Mononuclear cell (primary cell): Measurements from ENCODE around the gene TANGO2. TPM values are rescaled to one million over a fixed set of nuclear protein-coding genes. Genes with fewer than 3 reads are reported as not detected.
A peak's percentile ranks its signal among the peaks of the same experiment; 100 is the strongest.

Experiments
- H3K27me3 ChIP-seq: 2 replicates; pipeline ENCODE4 v1.6.0; 2011; ENCODE audit warnings: low read length, control low read depth; ENCODE audit not compliant: insufficient read depth
- H3K4me1 ChIP-seq: 2 replicates; pipeline ENCODE4 v1.5.1; 2011; ENCODE audit warnings: mild to moderate bottlenecking, low read length, control low read depth; ENCODE audit not compliant: insufficient read depth
- H3K4me3 ChIP-seq: 2 replicates; pipeline ENCODE4 v1.5.1; 2011; ENCODE audit warnings: mild to moderate bottlenecking, low read length, moderate library complexity
- H3K9me3 ChIP-seq: 2 replicates; pipeline ENCODE4 v1.5.1; 2011; ENCODE audit warnings: low read depth, mild to moderate bottlenecking, control low read depth, low read length
- total RNA-seq: library from RNA; depleted of rRNA; stranded (reverse); fragments of >200 nt; gene quantifications from one replicate; pipeline ENCODE4 v1.2.3, GENCODE V29; 2012

TANGO2 gene
- total RNA-seq, 1 donor, result 20.1 TPM

DNA sequence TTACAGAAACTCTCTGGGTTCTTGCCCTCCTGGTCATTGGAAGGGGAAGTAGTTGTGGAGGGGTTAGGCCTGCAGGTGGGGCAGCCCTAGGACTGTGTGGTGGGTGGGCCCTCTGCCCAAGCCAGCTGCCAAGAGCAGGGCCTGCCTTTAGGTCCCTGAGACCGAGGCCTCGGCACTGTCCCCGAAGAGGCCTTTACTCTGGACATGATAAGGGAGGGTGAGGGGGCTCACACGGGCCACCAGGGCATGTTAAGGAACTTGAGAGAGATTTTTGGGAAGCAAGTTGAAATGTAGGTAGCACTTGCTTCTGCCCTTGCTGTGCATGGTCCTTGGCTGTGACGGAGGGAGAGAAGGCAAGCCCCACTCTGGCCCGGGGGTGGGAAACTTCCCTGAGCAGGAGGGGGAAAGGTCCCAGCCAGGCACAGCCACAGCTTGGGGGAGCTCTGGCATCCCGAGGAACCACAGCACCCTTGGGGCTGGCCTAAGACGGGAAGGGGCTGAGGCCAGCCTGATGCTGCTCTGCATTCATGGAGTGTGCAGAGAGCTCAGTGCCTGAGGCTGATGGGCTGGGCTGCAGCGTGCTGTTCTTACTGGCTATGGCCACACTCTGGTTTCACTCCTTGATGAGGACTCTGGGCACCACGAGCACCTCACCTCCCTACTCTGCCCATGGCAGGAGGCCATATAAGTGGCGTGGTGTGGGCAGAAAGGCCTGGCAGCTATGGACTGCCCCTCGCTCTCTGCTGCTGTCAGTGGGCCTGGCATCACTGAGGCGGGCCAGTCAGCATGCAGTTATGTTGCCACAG is 87.2 kb downstream of the TANGO2 start:
- Histone ChIP-seq H3K4me1 (peaks cover 6% of the 10 kb centered on the region), H3K9me3 (no peaks in the 10 kb centered on the region), H3K4me3 (no peak overlapping the region), H3K27me3 (no peaks in the 10 kb centered on the region)

DNA sequence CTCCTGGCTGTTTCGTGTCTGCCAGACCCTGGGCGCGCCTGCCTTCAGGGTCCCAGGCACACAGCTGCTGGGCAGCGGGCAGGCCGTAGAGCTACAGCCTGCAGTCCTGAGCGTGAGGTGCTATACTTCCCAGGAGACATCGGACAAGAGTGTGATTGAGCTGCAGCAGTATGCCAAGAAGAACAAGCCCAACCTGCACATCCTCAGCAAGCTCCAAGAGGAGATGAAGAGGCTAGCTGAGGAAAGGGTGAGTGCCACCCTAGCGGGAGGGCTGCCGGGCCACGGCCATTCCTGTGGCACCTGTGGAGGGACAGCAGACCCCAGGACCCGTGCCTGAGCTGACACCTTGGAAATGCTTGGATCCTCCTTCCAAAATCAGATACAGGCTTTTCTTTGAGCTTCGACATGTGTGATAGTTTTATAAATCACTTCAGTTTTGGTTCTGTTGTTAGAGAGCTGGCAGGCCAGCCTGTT is 87.9 kb downstream of the TANGO2 start:
- H3K27me3 ChIP-seq, result no peaks in the 10 kb centered on the region
- H3K9me3 ChIP-seq, result no peaks in the 10 kb centered on the region
- H3K4me3 ChIP-seq, result no peak overlapping the region
- H3K4me1 ChIP-seq, result peaks cover 6% of the 10 kb centered on the region

DNA sequence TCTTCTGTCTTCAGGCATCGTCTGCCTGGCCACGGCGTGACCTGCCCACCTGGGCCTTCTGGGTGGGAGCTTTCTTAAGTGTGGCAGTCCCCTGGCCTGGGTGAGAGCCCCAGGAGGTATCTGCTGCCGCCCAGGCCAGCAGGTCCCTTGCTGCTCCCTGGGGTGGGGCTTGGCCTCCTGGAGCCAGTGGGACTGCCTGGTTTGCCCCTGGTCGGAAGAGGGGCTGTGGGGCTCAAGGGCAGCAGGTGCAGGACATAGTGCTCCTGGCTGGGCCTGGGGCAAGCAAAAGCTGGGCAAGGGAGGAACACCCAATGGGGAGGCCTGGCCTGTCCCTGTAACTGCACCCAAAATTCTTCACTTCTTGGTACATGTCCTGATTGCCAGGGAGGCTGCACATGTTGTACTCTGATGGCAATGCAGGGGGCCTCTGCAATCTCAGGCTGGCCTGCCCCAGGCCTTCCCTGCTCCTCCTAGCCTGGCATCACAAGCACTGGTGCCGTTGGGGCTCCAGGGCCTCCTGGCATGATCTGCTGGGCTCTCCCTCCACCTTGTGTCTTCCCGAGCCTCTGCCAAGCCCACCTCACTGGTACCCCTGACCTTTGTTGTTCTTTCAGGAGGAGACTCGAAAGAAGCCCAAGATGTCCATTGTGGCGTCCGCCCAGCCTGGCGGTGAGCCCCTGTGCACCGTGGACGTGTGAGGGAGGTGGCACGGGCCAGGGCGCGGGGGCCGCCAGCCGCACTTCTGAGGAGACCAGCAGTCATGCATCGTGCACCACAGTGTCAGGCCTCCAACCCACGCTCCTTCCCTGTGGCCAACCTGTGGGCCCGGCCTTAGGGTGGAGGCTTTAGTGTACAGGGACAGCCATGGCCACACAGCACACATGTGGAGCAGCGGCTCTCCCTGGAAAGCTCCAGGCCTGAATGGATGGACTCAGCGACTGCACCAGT is 88.8 kb downstream of the TANGO2 start:
- Histone ChIP-seq H3K9me3 (no peaks in the 10 kb centered on the region), H3K4me1 (peaks cover 6% of the 10 kb centered on the region), H3K4me3 (no peak overlapping the region), H3K27me3 (no peaks in the 10 kb centered on the region)

DNA sequence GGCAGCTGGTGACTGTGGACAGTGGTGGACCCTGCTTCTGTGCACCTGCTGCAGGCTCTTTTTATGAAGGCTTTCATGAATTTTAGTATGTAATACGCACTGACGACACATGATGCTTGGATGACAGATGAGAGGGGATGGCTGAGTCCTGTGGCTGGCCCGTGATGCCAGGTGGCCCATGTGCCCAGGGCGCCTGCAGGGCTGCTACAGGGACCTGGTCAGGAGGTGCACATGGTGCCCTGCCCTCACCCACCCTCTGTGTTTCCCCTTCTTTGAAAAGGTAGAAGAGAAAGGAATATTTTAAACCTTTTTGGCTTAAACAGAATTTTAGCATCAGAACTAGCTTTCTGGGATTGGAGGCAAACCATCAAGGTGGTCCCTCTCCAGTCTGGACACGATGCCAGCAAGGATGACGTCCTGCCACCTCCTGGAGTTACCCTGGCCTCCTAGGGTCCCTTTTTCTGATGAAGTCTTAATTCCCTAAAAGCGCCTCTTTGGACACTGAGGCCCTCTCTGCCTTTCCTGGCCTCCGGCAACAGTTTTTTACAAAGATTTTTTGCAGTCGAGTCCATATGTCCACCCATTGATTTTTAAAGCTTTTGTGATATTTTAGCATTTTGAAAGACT is 89.6 kb downstream of the TANGO2 start:
- Histone ChIP-seq H3K4me1 (peaks cover 10% of the 10 kb centered on the region), H3K27me3 (no peaks in the 10 kb centered on the region), H3K4me3 (no peak overlapping the region), H3K9me3 (no peaks in the 10 kb centered on the region)

DNA sequence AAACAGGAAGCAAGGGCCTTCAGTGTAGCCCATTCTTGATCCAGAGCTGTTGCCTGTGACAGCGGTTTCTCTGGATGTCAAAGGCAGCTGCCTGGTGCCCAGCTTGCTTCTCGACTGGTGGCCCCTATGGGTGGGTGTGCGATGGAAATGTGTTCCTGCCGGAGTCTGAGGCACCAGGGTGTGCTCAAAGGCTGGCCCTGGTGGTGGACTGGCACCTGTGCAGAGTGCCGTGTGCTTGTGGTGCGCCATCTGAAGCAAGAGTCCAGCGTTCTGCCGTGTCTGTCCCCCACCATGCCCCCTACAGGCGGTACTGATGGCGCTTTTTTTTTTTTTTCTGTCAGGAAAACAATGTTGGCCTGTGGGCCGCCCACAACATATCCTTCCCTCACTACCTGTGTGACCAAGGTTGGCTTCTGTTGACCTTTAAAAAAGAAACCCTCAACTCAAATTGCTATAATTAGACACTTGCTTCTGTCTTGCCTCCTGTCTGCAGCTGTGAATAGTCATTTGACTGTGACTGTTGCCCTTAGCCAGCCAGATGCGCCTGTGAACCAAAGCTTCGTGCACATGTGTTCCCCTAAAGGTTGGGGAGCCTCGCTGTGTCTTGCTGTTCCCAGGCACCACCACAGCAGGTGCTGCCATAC is 90.3 kb downstream of the TANGO2 start:
- Histone ChIP-seq H3K4me1 (peaks cover 17% of the 10 kb centered on the region), H3K4me3 (no peak overlapping the region), H3K9me3 (no peaks in the 10 kb centered on the region), H3K27me3 (no peaks in the 10 kb centered on the region)

DNA sequence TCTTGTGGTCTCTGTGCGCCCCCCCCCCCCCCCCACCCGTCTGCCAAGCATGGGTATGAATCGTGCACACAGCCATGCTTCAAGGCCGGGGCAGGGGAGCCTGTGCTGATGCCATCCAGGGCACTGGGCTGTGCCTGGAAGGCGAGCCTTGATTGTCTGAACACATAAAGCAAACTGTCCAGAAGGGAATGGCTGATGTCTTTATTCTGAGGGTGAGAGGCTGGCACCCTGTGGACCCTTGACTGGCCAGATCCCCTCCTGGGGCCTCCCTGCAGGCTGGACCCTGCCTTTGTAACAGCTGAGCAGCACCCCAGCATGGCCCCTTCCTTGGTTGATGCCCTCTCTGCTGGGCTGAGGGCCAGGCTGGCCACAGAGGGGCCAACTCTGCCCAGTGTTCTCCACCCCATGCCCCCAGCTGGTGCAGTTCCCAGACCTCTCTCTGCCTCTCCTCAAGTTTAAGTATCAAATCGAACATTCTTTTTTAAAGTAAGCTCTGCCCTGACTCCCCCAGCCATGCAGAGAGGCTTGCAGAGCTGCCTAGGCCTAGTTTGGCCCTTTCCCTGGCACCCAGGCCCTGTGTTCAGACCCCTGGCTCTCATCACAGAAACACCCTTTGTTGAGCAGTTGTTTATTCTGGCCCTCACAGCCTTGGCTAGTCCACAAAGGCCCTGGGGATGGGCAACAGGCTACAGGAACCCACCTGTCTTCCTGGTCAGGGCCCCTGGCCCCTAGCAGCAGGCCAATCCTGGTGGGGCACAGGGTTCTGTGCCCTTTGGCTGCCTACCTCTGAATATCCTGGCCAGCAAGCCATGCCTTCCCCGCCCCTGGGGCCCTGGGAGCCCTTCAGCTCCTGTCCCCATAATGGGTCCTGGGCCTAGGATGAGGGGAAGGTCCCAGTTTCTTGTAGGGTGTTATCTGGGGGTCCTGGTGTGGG is 91.0 kb downstream of the TANGO2 start:
- Histone ChIP-seq H3K4me1 (peaks cover 21% of the 10 kb centered on the region), H3K27me3 (no peaks in the 10 kb centered on the region), H3K4me3 (no peak overlapping the region), H3K9me3 (no peaks in the 10 kb centered on the region)

DNA sequence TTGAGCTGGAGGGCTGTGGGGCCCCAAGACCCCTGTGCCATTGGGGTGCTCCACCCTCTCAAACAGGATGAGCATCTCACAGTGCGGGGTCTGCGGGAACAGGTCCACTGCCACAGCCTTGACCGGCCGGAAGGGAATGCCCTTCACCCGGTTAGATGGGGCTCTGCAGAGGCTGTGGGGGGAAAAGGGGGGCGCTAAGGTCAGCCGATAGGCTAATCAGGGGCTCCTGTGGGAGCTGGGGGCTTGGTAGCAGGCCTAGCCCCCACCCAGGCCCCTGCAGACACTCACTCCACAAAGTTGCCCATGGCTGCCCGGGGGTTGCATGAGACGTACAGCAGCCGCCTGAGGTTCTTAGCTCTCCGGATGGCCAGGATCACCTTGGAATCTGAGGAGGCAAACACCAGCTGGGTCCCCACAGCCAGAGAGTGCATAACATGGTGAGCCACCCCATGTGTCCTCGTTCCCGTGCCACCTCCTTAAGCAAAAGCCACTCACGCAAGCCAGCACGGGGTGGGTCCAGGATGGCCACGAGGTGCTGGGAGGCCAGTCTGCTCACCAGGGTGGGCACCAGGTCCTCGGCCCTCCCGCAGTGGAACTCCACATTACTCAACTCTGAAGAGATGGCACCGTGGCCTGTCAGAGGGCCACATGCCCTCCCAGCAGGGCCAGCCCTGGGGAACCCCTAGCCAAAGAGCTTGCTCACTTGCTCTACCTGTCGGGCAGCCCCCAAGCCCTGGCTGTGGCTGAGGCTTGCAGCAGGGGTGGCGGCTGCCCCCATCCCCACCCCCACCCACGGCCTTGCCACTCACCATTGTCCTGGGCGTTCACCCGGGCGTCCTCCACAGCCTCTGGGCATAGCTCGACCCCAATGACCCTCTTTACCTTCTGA is 92.0 kb downstream of the TANGO2 start:
- Histone ChIP-seq H3K4me3 (no peak overlapping the region), H3K9me3 (no peaks in the 10 kb centered on the region), H3K4me1 (peaks cover 23% of the 10 kb centered on the region), H3K27me3 (no peaks in the 10 kb centered on the region)

DNA sequence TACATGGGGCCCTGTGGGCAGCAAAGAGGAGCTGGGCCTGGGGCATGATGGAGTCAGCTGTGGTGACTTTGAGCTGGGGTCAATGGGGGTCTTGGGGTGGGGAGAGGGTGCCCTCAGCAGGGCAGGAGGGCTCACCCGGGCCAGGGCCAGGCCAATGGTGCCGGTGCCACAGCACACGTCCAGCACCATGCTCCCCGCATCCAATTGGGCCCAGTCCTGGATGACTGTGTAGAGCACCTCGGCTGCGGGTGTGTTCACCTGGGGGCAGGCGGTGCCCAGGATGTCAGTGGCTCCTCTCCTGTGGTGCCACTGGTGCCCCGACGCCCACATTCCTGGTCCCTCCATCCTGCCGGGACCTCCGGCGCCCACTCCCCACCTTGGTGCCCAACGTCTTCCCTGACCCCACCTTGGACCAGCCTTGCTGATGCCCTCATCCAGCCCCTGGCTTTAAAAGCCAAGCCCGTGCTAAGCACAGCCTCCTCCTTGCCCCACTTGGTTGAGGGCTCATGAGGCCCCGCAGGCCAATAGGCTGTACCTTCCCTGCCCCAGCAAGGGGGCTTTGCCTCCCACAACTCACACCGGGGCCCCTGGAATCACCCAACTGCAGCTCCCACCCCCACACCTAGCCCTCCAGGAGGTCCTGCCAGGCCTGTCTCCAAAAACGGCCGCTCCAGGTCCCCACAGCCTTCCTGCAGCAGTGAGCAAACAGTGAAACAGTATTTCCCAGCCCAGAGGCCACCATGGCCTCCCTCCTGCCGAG is 92.8 kb downstream of the TANGO2 start:
- Histone ChIP-seq H3K9me3 (no peaks in the 10 kb centered on the region), H3K4me1 (peaks cover 32% of the 10 kb centered on the region), H3K4me3 (no peak overlapping the region), H3K27me3 (no peaks in the 10 kb centered on the region)

DNA sequence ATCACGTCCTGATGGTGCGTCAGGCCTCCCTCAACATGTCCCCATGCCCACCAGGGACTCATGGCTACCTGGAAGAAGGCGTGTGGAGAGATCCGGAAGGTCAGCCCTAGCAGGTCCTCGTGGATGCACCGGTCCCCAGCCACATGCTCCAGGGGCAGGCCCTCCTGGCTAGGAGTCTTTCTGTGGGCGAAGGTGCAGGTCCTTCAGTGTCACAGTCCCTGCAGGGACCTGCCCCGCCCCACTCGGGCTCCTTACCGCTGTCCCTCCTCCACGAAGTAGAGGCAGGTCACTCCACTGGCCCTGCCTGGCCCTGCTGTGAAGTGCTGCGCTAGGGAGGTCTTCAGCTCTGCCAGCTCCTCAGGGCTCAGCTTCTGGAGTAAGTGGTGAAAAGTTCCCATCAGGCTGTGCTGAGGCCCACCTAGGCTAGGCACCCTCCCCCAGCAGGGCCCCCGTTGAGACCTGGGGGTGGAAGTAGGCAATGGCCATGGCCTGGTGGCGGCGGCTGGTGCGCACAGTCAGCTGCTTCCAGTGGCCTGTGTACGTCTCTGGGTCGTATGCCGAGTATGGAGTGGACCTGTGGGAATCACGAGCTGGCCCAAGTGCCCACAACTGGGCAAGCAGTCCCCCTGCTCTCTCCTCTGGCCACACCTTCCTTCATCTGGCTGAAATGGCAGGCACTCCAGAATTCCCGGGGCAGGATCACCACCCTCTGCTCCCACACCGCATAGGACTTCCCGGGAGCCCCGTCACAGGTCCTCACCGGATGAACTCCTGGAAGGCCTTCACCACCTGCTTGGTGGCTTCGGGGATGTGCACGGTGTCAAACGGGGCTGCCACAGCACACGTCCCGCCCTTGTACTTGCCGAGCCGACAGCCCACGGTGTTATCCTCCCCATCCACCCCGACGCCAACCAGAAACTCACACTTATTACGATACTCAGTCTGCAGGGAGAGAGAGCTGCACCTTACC is 93.9 kb downstream of the TANGO2 start:
- H3K4me3 ChIP-seq, result no peak overlapping the region
- peaks cover 37% of the 10 kb centered on the region for H3K4me1 ChIP-seq
- H3K27me3 ChIP-seq, result no peaks in the 10 kb centered on the region
- no peaks in the 10 kb centered on the region for H3K9me3 ChIP-seq

DNA sequence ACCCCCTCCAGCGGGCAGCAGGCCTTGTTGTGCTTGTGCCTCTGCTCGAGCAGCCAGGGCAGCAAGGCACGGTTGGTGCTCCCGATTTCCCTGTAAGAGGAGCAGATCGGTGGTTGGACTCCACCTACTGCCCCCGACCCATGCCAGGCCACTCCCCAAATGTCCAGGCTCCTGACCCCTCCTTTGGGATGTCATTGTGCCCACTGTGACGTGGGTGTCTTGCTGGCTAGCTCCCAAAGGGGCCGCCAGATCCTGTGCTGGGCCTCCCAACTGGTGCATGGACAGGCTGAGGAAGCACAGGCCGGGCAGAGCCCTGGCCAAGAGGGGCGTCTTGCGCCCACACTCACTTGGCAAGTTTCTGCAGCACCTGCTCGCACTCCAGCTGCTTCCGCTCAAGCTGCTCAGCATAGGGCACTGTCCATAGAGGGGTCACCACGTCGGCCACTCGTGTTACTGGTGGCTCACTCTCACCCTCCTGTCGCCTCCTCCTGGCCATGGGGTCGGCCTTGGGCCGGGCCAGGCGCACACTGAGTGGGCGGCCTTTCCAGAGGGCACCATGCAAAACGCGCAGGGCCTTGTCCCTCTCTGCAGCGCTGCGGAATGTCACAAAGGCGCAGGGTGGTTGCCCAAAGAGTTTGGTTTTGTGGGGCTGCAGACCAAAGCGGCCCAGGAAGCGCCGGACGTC is 94.9 kb downstream of the TANGO2 start, which contains the start of gene RANBP1:
Gene RANBP1 (plus strand): TSS at position 414 of the 685 bp plus-strand sequence. CDS start 81 bp downstream, at position 495.
- Histone ChIP-seq H3K4me1 (peaks cover 43% of the 10 kb centered on the region), H3K9me3 (no peaks in the 10 kb centered on the region), H3K27me3 (no peaks in the 10 kb centered on the region), H3K4me3 (peak within 1 kb of the TSS; percentile 81)

DNA sequence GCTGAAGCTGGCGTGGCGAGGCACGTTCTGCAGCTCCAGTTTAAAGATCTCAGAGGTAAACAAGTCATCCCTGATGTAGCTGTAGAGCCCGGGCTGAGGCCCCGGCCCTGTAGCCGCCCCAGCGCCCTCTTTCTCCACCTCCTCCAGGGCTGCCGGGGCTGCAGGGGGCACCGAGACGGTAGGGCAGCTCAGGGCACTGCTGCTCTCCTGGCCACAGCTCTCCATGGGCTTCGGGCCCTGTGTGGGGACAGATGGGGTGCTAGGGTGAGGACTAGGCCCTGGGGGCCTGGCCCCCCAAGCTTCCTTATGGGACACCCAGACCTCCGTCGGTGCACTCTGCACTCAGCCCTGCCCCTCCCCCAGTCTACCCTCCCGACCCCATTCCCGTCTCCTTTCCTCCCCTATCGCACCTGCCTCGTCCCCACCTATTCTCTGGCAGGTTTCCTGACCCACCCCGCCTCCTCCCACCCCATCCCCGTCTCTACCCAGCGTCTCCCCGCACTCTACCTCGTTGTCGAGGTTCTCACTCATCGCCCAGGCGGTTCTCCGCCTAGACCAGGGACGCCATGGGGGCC is 95.6 kb downstream of the TANGO2 start:
- peaks cover 43% of the 10 kb centered on the region for H3K4me1 ChIP-seq
- H3K9me3 ChIP-seq, result no peaks in the 10 kb centered on the region
- no peaks in the 10 kb centered on the region for H3K27me3 ChIP-seq
- peak overlapping the region; percentile 81 for H3K4me3 ChIP-seq
